GM19035 (cell line): ENCODE data around the gene AHNAK.
"Not testable (repeated sequence)": the region's sequence is repeated elsewhere in the genome, so short reads cannot be mapped to it uniquely, and the experiment has no call there.

Experiments used
- ATAC-seq: cut with Tn5 transposase; IDR thresholded peaks from one replicate; pipeline ENCODE4 v1.9.1; 2021; ENCODE audit not compliant: unreplicated experiment

Gene AHNAK

DNA sequence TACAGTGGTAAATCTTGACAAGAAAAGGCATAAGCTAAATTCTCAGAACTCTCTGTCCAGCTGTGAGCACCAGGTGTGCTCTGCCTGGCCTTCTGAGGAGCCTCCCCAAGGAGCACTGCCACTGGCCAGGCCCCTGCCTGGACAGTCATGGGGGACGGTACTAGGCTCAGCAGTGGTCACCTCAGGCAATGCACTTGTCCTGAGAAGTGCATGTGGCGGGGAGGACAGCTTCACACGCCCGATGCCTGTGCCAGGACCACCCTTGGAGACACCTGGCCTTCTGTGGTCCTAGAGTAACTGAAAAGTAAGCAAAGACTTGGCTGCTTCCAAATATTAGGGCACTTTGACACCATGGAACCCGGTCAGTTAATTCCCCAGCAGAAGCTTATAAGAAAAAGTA lies 156.4 kb downstream of the AHNAK start:
- ATAC-seq: no peak

DNA sequence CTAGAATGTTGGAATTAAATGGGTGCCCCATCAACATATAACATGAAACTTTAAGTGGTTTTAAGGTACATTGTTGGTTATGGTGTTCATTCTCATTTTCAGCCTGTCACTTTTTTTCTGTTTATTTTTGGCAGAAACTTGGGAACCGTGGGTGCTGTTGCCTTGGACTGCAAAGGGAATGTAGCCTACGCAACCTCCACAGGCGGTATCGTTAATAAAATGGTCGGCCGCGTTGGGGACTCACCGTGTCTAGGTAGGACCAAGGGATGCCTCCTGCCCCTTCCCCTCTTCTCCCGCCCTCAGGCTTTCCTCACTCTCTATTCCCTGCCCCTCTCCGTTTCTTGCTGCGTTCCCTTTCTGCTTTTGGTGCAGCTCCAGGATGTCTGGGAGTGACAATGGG lies 157.6 kb downstream of the AHNAK start:
- no peak for ATAC-seq

DNA sequence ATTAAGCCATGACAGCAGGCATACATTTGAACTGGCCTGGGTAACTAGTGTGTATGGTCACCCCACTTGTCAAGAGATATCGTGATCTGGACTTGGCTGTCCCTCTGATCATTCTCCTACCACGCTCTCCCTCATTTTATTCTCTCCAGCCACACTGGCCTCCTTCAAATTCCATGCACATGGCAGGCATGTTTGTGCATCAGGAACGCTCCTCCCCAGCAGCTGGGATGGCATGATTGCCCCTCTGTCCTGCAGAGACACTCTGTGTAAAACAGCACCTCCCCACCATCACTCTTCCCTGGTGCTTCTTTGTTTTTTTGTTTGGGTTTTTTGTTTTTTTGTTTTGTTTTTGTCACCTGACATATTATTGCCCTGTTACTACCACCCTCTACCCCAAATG lies 159.2 kb downstream of the AHNAK start:
- ATAC-seq: no peak

DNA sequence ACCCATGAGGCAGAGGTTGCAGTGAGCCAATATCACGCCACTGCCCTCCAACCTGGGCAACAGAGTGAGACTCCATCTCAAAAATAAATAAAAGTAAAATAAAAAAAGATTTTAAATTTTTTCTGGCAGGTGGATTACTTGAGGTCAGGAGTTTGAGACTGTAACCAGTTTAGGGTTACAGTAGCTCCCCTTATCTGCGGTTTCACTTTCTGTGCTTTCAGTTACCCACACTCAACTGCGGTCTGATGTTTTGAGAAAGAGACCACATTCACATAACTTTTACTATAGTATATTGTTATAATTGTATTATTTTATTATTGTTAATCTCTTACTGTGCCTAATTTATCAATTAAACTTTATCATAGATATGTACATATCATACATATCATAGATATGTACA lies 160.5 kb downstream of the AHNAK start:
- not testable (repeated sequence) for ATAC-seq

DNA sequence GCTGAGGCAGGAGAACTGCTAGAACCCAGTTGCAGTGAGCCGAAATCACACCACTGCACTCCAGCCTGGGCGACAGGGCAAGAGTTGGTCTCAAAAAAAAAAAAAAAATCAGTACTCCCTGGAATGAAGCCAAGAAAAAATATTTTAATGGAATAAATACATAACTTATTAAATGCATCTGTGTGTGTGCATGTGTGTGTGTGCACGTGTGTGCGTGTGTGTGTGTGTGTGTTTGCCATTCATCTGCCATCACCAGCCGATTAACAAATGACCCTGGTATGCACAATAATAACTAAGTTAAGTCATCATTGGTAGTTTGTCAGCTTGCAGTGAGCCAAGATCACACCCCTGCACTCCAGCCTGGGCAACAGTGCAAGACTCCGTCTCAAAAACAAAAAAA lies 162.8 kb downstream of the AHNAK start:
- ATAC-seq: no peak
